ENCODE data around the gene CACNA2D1.
A peak's percentile ranks its signal among the peaks of the same experiment; 100 is the strongest.

Gene CACNA2D1

GRCh38 chr7:81990395-81990794, 453.2 kb downstream of the CACNA2D1 start:
- DNase-seq (ENCODE audit: low read depth) = peak; percentile 5
- TF ChIP-seq CTCF (IDR thresholded peaks at IDR 0.05; ENCODE audit: control insufficient read depth, insufficient read depth, low read depth, low read length, missing control alignments) = no peak
- H3K4me3 ChIP-seq (ENCODE audit: control insufficient read depth, low read depth, low read length) = no peak overlapping the region

DNA sequence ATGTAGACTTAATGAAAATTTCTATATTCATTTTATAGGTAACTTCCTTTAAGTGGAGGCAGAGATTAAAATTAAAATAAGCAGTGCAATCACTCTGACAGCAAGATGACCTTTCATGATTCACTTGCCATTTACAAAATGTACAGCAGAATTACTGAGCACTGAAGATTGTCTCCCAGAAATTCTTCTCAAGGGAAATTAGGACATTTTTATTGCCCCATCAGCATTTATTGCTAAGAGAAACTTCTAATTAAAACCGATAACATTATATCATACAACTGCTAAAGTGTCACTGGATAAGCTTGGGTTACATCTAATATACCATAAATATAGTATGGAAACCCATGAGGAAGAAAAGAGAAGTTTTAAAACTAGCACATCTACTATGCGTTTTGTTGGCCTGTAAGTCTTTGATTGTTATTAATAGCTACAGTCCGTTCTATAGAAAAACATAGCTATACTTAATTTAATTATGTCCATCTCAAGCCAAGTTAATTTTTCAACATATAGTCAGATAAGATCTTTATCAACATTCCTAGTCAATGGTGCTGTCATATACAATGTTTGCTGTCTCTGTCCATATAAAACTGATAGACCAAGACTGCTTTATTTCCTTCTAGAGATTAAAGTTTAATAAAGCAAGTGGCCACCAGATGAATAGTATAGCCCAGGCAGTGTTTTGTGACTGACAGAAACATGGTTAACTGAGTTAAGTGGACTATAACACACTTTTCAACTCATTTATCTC, 456.7 kb downstream of the CACNA2D1 start:
- DNase-seq (ENCODE audit: low read depth) = no peak
- no peak for TF ChIP-seq CTCF (IDR thresholded peaks at IDR 0.05; ENCODE audit: control insufficient read depth, insufficient read depth, low read depth, low read length, missing control alignments)
- H3K4me3 ChIP-seq (ENCODE audit: control insufficient read depth, low read depth, low read length) = no peak overlapping the region

- no peak for TF ChIP-seq CTCF (IDR thresholded peaks at IDR 0.05; ENCODE audit: control insufficient read depth, insufficient read depth, low read depth, low read length, missing control alignments)
- DNase-seq (ENCODE audit: low read depth) = no peak
- H3K4me3 ChIP-seq (ENCODE audit: control insufficient read depth, low read depth, low read length) = no peak overlapping the region
Observed at GRCh38 chr7:81983406-81983805, 460.2 kb downstream of the CACNA2D1 start.

- DNase-seq (ENCODE audit: low read depth) = no peak
- TF ChIP-seq CTCF (IDR thresholded peaks at IDR 0.05; ENCODE audit: control insufficient read depth, insufficient read depth, low read depth, low read length, missing control alignments) = no peak
- no peak overlapping the region for H3K4me3 ChIP-seq (ENCODE audit: control insufficient read depth, low read depth, low read length)
Observed at GRCh38 chr7:81973117-81973516, 470.5 kb downstream of the CACNA2D1 start.

- DNase-seq (ENCODE audit: low read depth) = no peak
- TF ChIP-seq CTCF (IDR thresholded peaks at IDR 0.05; ENCODE audit: control insufficient read depth, insufficient read depth, low read depth, low read length, missing control alignments) = no peak
- H3K4me3 ChIP-seq (ENCODE audit: control insufficient read depth, low read depth, low read length) = no peak overlapping the region
Observed at GRCh38 chr7:81960026-81960425, 483.6 kb downstream of the CACNA2D1 start.

GRCh38 chr7:81957517-81957916, 486.1 kb downstream of the CACNA2D1 start:
- DNase-seq (ENCODE audit: low read depth) = no peak
- no peak overlapping the region for H3K4me3 ChIP-seq (ENCODE audit: control insufficient read depth, low read depth, low read length)
- no peak for TF ChIP-seq CTCF (IDR thresholded peaks at IDR 0.05; ENCODE audit: control insufficient read depth, insufficient read depth, low read depth, low read length, missing control alignments)
